C4-2B (cell line): ENCODE measurements around the gene GTF3A.

Source experiments
- H3K27ac ChIP-seq: fragments of 450-650 bp; 2 replicates; pipeline ENCODE4 v1.5.1; 2017
- ZFX ChIP-seq: fragments of 450-650 bp; IDR thresholded peaks from 2 replicates; pipeline ENCODE4 v1.6.1; 2017
- TF ChIP-seq, protein P1 (sequence below): fragments of 450-650 bp; conservative IDR thresholded peaks from 2 replicates; pipeline ENCODE4 v1.5.1; 2017; ENCODE audit warnings: mild to moderate bottlenecking

Gene GTF3A

GRCh38 chr13:27423333-27423732, 1.1 kb upstream of the GTF3A start:
- H3K27ac ChIP-seq, result peak overlapping the region; percentile 97; the same call in 1 of the 2 replicates
- TF ChIP-seq, protein P1, sequence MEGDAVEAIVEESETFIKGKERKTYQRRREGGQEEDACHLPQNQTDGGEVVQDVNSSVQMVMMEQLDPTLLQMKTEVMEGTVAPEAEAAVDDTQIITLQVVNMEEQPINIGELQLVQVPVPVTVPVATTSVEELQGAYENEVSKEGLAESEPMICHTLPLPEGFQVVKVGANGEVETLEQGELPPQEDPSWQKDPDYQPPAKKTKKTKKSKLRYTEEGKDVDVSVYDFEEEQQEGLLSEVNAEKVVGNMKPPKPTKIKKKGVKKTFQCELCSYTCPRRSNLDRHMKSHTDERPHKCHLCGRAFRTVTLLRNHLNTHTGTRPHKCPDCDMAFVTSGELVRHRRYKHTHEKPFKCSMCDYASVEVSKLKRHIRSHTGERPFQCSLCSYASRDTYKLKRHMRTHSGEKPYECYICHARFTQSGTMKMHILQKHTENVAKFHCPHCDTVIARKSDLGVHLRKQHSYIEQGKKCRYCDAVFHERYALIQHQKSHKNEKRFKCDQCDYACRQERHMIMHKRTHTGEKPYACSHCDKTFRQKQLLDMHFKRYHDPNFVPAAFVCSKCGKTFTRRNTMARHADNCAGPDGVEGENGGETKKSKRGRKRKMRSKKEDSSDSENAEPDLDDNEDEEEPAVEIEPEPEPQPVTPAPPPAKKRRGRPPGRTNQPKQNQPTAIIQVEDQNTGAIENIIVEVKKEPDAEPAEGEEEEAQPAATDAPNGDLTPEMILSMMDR, result no peak
- TF ChIP-seq ZFX, result no peak

DNA sequence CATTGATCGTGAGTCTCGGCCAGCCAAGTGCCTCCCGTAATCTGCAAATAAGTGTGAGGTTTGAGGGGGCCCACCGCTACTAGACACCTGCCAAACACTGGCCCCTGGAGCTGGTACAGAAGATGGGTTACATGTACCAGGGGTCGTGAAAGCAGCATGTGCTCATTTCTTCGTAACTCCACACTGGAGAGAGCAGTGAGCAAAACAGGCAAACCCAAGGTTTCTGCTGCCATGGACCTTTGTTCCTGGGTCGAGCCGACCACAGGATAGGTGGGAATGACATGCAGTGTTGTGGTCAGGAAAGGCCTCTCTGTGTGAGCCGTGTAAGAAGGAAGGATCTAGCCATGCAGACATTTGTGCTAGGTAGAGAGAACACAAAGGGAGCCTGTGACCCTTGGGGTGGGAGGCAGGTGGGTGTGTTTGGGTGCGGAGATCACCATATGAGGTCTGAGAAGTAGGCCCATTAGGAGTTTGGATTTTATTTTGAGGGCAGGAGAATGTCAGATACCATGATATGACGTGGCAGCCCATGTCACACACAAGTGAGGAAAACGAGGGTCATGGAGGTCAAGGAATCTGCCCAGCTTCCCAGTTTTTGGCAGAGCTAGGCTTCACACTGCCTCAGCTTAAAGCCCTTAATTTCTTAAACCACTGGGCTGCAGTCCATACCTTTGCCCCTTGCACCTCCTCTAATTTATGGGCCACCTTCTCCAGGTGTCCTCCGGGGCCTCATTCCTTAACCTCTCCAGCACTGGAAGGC, 919 bp downstream of the GTF3A start:
- peak overlapping the region; percentile 97 for H3K27ac ChIP-seq
- TF ChIP-seq ZFX, result peak; percentile 11; the same call in 1 of the 2 replicates
- TF ChIP-seq, protein P1, result no peak

DNA sequence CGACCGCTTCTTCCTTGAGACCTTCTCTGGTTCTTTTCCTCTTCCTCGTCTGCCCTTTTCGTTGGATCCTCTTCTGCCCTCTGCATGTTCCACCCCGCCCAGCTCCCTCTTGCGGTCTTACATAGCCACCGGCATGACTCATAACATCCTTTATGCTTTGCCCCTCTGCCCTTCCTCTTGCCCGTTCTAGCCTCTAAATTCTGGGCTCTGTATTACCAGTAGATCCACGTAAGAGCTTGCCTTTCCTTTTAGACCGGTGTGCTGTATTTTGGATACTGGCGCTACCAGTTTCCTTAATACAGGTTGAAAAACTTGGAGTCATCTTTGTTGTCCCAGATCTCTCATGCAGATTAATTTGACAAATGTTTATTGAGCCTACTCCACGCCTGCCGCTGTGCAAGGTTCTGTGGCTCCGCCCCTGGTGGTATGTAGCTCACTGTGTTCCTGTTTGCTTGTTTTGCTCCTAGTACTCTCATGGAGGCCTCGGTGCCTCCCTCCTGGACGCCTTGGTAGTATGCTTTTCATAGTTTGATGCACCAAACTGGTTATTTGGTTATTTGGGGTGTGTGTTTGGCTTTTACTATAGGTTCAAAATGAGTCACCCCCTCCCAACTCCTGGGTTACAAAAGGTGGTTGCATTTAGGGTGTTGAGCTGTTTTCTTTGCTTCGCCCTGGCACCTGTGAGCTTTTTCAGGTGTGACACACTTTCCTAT, 1.7 kb downstream of the GTF3A start:
- TF ChIP-seq, protein P1, result peak; percentile 85
- no peak for TF ChIP-seq ZFX
- H3K27ac ChIP-seq, result peak overlapping the region; percentile 97

DNA sequence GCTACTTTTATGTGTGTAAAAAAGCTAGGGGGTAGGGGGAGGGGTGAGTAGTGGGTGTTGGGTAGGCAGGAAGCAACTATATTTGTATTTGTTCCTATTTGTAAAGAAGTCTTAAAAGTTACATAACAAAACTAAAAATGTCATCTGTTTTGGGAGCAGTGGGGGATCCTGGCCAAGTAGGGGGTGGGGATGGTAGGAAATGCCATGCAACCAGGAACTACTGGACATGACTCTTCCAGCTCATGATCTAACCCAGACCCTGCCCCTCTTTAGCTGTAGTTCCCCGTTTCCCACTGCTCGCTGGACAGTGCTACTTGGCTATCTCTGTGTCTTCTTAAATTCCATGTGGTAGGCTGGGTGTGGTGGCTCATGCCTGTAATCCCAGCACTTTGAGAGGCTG, 3.2 kb downstream of the GTF3A start:
- TF ChIP-seq, protein P1, result no peak
- no peak for TF ChIP-seq ZFX
- H3K27ac ChIP-seq, result no peak overlapping the region

DNA sequence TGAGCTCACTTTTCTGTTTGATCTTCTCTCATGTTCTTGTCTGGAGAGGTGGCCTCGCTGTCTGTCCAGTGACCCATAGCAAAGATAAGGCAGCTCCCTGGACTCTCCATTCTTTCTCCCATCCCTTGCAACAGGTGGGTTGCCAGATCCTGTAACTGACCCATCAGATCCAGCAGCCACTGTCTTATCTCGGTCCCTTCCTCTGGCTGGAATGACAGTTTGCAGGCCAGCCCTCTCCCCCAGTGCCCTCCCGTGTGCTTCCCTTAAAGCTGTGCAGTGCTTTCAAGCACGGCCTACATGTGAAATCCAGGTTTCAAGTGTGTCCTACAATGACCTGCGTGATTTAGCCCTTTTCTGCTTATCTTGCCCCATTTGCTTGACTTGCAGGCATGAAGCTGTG, 3.7 kb downstream of the GTF3A start:
- no peak for TF ChIP-seq ZFX
- TF ChIP-seq, protein P1, result no peak
- H3K27ac ChIP-seq, result no peak overlapping the region

DNA sequence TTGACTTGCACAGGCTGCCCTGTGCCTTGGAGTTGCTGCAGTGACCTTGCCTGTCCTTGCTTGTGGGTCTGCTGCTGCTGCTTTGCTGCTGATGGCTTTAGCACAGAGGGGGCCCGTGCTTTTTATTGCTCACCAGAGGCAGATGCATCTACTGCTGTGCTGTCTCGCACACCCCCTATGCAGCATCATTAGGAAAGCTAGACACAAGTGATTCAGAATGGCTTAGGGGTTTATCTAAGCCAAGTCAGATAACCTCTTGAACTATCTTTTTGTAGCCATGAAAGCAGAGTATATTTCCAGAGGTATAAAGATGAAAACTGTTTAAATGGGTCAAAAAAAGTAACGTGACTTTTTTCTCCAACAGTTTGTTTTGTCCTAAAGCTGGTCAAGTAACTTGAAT, 7.8 kb downstream of the GTF3A start:
- no peak for TF ChIP-seq ZFX
- TF ChIP-seq, protein P1, result no peak
- H3K27ac ChIP-seq, result no peak overlapping the region

- no peak overlapping the region for H3K27ac ChIP-seq
- TF ChIP-seq ZFX, result no peak
- TF ChIP-seq, protein P1, result no peak
Measured at GRCh38 chr13:27432611-27433210, 8.3 kb downstream of the GTF3A start.
